ENCODE measurements around the gene SULT1E1.

The SULT1E1 gene

DNA sequence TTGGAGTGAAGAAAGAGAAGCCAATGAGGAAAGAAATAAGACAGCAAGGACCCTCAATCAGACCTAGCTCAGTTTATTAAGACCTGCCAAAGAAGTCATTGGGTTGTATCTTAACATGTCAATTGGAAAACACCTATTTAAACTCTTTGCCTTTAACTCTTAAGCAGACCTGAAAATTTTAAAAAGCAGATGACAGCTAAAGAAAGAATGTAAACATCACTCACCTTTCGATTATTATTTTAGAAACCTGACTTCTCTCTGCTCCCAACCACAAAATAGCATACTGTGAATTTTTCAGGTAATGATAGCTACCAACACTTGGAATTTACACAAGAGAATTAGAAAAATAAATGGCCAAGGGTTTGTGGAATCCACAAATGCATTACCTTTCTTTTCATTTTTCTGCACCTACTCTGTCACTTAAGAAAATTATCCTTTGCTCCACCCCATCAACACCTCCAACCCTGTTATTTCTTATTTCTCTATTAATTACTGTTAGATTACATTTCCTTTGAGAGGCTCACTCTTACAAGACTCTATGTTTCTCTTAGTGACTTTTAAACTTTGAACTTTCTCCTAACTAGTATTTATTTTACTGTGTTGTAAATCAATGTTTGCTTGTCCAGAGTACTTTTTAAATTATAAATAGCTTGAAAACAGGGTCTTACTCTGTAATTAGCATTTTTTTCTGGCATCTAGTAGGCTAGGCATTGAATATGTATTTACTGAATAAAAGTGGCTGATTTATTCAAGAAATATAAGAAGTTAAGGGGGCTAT lies 765 bp upstream of the SULT1E1 start:
- no peak for TF ChIP-seq GATA3 (IDR thresholded peaks at IDR 0.05; ENCODE audit: low read depth, low read length)
- TF ChIP-seq GATA2 (IDR thresholded peaks at IDR 0.05; ENCODE audit: low read depth, low read length), result no peak

DNA sequence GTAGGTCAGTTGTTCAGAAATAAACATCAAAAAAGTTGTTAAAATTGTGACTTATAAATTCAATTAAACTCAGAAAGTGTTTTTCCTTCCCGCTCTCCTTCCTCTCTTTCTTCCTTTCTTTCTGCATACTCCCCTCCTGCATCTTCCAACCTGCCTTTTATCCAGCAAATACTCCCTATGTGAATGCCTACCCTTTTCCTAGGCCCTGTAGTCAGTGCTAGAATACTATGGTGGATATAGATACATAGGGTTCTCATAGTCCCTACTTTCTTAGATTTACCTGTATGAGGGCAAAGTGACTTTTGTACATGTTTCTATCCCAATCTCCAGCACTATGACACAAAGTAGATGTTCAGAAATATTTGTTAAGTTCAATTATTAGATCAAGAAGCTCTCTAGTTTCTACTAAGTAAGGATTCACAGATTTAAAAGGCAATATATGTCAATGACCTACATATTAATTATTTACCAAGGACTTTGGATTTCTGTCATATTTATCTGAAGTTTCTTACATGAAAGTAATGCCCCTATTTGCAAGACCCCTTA lies 732 bp downstream of the SULT1E1 start:
- no peak for TF ChIP-seq GATA2 (IDR thresholded peaks at IDR 0.05; ENCODE audit: low read depth, low read length)
- no peak for TF ChIP-seq GATA3 (IDR thresholded peaks at IDR 0.05; ENCODE audit: low read depth, low read length)

DNA sequence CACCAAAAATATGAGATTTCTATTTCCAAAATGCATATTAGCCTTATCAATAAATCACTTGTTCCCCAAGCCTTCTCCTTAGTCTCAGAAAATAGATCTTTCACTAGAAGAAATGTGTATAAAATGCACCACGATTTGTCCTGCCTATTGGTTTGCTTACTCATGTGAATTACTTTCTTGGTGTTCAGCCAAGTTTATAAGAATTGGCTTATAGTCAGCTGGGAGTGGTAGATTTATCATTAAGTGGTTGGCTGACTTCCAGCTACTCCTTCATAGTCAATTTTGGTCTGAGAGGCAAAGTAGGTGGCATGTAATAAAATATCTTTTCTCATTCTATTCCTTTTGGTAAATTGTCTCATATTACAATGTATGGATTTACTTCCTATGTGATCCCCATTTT lies 1.3 kb downstream of the SULT1E1 start:
- TF ChIP-seq GATA3 (IDR thresholded peaks at IDR 0.05; ENCODE audit: low read depth, low read length) (no peak), GATA2 (IDR thresholded peaks at IDR 0.05; ENCODE audit: low read depth, low read length) (no peak)

DNA sequence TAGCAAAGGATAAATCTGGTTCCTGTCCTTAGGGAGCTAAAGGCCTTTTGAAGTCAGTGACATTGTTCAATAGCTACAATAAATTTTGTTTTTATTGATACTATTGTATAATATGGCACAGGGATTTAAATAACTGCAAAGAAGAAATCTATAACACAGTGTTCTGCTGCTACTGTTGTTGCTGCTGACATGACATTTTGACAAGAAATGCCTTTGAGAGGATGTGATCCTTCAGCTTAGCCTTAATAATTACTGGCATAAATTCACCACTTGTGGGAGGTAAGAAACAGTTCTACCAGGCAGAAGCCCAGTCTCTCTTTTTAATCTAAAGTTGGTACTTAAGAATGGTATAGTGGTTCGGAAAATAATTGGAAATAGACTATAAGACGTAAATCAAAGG lies 4.1 kb downstream of the SULT1E1 start:
- no peak for TF ChIP-seq GATA3 (IDR thresholded peaks at IDR 0.05; ENCODE audit: low read depth, low read length)
- TF ChIP-seq GATA2 (IDR thresholded peaks at IDR 0.05; ENCODE audit: low read depth, low read length), result no peak

DNA sequence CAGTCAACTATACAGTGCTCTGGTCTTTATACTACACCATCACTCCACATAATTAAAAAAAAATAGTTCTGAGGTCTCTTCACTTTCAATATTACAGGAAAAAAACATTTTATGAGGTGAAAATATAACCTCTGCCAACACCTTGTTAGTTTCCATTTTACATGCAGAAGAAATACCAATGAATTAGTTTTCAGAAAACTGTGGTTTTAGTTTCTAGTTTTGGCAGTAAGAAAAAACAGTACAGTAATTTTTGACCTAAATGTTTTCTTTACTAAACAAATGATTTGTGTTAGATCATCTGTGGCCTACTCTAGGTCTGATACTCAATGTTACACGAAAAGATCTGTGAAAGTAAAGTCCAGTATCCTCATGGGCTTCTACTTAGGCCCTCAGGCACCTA lies 10.0 kb downstream of the SULT1E1 start:
- no peak for TF ChIP-seq GATA3 (IDR thresholded peaks at IDR 0.05; ENCODE audit: low read depth, low read length)
- no peak for TF ChIP-seq GATA2 (IDR thresholded peaks at IDR 0.05; ENCODE audit: low read depth, low read length)

DNA sequence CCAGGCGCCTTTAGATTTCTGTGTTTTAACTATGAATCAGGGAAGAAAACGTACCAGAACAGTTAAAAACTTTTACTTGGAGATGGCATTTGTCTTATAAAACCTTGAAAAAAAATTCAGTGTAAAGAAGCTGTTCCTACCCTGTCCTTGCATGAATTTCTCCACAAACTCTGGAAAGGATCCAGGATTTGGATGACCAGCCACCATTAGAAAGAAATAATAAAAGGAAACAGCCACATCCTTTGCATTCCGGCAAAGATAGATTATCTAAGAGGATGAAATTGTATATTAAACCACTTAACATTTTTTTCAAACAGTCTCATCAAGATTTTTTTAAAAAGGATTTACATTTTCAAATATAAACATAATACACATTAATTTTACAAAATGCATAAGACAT lies 10.6 kb downstream of the SULT1E1 start:
- TF ChIP-seq GATA3 (IDR thresholded peaks at IDR 0.05; ENCODE audit: low read depth, low read length) (no peak), GATA2 (IDR thresholded peaks at IDR 0.05; ENCODE audit: low read depth, low read length) (no peak)

DNA sequence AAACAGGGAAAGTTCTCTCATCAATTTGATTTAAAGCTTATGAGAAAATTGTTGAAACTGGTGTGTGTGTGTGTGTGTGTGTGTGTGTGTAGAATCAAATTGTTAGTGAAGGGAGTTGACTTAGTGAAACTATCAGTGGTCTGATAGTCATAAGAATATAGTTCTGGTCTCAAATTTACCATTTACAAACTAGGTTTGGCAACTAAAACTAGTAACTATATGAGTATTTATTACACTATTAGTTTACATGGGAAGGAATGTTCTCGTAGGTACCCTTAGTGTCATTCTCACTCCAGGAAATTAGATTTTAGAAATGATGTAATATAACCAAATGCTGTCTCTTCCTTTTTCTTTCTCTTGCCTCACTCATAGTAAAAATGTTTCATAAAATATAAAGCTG lies 11.9 kb downstream of the SULT1E1 start:
- TF ChIP-seq GATA2 (IDR thresholded peaks at IDR 0.05; ENCODE audit: low read depth, low read length) (no peak), GATA3 (IDR thresholded peaks at IDR 0.05; ENCODE audit: low read depth, low read length) (no peak)

DNA sequence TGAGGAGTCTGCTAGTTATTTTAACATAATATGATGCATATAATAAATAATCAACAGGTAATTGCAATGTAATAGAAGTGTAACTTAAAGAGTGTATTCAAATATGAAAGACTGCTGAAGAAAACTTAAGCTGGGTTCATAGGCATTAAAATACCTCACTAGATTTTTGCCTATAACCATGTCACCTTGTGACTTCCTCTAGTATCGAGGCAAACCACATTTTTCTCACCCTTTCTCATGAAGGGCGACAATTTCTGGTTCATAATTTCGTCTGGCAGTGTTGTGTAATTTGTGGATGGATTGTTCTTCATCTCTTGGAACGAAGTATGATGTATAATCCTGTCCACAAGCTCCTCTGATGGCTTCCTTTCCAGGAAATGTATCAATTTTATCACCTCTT lies 16.0 kb downstream of the SULT1E1 start:
- TF ChIP-seq GATA2 (IDR thresholded peaks at IDR 0.05; ENCODE audit: low read depth, low read length) (no peak), GATA3 (IDR thresholded peaks at IDR 0.05; ENCODE audit: low read depth, low read length) (no peak)

DNA sequence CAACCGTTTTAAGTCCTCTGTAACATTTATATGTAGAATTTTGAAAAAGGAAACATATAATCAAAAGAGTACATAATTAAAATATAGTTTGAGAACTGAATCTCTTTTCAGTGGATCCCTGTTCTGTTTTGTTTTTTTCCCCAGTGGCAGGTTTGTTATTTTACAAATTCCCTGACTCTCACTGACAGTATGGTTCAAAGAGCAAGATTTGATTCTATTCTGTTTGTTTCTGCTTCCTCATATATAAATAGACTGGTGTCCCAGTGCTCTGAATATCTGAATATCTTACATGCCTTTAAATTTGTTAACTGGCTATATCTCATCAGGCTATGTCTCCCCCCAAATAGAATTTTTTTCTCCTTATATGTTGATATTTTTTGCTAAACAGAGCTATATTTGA lies 16.6 kb downstream of the SULT1E1 start:
- TF ChIP-seq GATA2 (IDR thresholded peaks at IDR 0.05; ENCODE audit: low read depth, low read length) (no peak), GATA3 (IDR thresholded peaks at IDR 0.05; ENCODE audit: low read depth, low read length) (no peak)

DNA sequence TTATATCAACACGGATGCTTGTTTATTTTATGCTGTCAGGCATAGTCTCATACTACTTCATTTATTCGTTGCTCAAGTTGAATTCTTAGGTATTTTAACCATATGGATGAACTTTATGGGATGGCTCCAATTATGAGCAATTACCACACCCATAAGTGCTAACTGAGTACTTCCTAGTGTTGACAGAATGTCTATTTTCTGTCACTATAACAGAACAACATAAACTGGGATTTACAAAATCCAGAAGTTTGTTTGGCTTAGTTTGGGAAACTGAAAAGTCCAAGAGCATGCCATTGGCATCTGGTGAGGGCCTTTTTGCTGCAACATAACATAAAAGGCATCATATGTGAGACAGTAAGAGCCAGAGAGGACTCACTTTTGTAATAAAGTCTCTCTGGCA lies 21.0 kb downstream of the SULT1E1 start:
- TF ChIP-seq GATA3 (IDR thresholded peaks at IDR 0.05; ENCODE audit: low read depth, low read length) (no peak), GATA2 (IDR thresholded peaks at IDR 0.05; ENCODE audit: low read depth, low read length) (no peak)

DNA sequence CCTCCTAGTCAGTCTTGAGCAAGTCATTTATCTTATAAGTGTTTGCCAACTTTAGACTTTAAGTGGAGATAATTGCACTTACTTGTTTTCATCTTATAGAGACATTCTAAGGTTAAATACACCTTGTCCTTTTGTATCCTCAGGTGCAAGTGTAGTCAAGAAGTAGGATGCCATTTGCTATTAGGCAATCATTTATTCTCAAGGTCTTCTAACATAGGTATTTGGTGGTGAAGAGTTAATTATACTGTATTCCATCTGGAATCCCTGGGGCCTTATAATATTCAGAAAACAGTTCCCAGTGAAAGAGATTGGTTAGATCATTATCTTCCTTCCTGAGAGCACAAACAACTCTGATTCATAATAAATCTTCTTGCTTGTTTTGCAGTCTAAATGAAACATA lies 23.7 kb downstream of the SULT1E1 start:
- TF ChIP-seq GATA3 (IDR thresholded peaks at IDR 0.05; ENCODE audit: low read depth, low read length) (no peak), GATA2 (IDR thresholded peaks at IDR 0.05; ENCODE audit: low read depth, low read length) (no peak)

DNA sequence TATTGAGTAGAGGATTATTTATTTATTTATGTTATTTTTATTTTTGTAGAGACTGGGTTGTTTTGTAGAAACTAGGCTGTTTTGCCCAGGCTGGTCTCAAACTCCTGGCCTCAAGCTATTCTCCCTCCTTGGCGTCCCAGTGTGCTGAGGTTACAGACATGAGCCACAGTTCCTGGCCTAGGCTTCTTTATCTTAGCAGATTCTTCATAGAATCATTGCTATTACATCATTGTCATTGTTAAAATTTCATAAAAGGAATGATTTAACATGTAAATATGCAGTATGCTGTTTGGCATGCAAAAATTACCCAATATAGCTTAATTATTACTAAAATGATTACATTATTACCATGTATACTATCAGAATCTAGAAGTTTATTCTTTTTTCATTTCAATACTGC lies 24.2 kb downstream of the SULT1E1 start:
- TF ChIP-seq GATA3 (IDR thresholded peaks at IDR 0.05; ENCODE audit: low read depth, low read length) (no peak), GATA2 (IDR thresholded peaks at IDR 0.05; ENCODE audit: low read depth, low read length) (no peak)

DNA sequence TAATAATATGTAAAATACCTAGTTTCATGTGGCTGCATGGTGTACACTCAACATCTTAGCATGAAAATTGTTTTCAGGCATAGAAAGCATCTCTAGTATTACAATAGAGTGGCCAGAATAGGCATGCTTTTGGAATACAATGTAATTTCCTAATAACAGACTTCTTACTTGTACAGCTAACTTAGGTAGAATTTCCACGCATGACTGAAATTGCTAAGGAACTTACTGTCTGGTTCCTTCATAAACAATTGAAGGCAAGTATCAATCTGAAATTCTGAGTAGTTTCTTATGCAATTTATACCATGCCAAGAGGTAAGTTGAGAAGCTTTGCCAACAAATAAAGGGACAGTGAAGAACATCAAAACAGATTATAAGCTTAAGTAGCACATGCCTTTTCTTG lies 26.7 kb downstream of the SULT1E1 start:
- no peak for TF ChIP-seq GATA2 (IDR thresholded peaks at IDR 0.05; ENCODE audit: low read depth, low read length)

DNA sequence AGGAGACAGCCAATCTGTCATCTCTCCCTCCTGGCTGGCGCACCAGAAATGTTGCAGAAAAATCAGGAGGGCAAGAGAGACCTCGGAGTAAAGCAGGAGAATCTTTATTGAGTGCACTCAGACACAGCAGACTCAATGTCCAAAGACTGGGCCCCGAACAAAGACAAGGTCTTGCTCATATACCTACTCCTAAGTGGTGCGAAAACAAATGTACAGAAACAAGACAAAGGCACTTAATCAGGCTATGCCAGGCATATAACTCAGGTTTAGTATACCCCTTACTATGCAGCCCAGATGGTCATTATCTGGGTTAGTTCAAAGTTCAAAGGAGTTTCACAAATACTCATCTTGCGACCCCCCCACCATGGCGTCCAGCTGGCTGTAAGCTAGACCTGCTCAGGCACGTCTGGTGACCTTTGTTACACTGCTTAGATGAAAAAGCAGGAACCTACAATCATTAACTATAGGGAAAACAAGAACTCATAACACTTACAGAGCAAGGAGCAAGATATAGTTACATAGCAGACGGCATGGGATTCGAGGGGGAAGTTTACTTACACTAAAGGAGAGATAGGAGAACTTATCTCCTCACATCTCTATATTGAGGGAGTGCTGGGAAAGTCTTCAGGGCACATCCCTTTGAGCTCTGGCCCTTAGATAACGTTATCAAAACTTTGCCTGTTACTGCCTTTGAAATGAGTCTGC lies 27.5 kb downstream of the SULT1E1 start:
- no peak for TF ChIP-seq GATA3 (IDR thresholded peaks at IDR 0.05; ENCODE audit: low read depth, low read length)
- TF ChIP-seq GATA2 (IDR thresholded peaks at IDR 0.05; ENCODE audit: low read depth, low read length), result no peak

All from SH-SY5Y (cell line).